ENCODE measurements around the gene PACRG. TPM values are rescaled to one million over a fixed set of nuclear protein-coding genes. Genes with fewer than 3 reads are reported as not detected.

Gene PACRG
- polyA plus RNA-seq, 5 donors, result 5.6 to 6.9 (median 6.4) TPM

GRCh38 chr6:162777091-162777490 lies 49.3 kb downstream of the PACRG start:
- DNase-seq, result no peak

- no peak for DNase-seq
These were observed 50.8 kb downstream of the PACRG start for GRCh38 chr6:162778603-162779002.

- DNase-seq, result no peak
These were observed 58.0 kb downstream of the PACRG start for GRCh38 chr6:162785632-162786242.

- DNase-seq, result no peak
These were observed 70.9 kb downstream of the PACRG start for GRCh38 chr6:162798546-162799266.

- no peak for DNase-seq
These were observed 86.7 kb downstream of the PACRG start for GRCh38 chr6:162814426-162814973.

- DNase-seq, result no peak
These were observed 89.4 kb downstream of the PACRG start for GRCh38 chr6:162817196-162817595.

- DNase-seq, result no peak
These were observed 91.5 kb downstream of the PACRG start for GRCh38 chr6:162819284-162819683.

- DNase-seq, result no peak
These were observed 93.3 kb downstream of the PACRG start for GRCh38 chr6:162821102-162821501.

GRCh38 chr6:162825597-162825996 lies 97.8 kb downstream of the PACRG start:
- no peak for DNase-seq

GRCh38 chr6:162829013-162829742 lies 101.4 kb downstream of the PACRG start:
- no peak for DNase-seq

- no peak for DNase-seq
These were observed 106.0 kb downstream of the PACRG start for GRCh38 chr6:162833776-162834175.

GRCh38 chr6:162845972-162846371 lies 118.2 kb downstream of the PACRG start:
- no peak for DNase-seq

- DNase-seq, result no peak
These were observed 118.9 kb downstream of the PACRG start for GRCh38 chr6:162846723-162847122.

- DNase-seq, result no peak
These were observed 121.5 kb downstream of the PACRG start for GRCh38 chr6:162849269-162849668.

- no peak for DNase-seq
These were observed 124.4 kb downstream of the PACRG start for GRCh38 chr6:162852192-162852591.

- DNase-seq, result no peak
These were observed 125.2 kb downstream of the PACRG start for GRCh38 chr6:162852840-162853577.

- no peak for DNase-seq
These were observed 126.5 kb downstream of the PACRG start for GRCh38 chr6:162854228-162854627.

GRCh38 chr6:162854734-162855191 lies 127.0 kb downstream of the PACRG start:
- DNase-seq, result no peak

- DNase-seq, result peak; percentile 67 to 72
These were observed 129.1 kb downstream of the PACRG start for GRCh38 chr6:162856885-162857284.

- no peak for DNase-seq
These were observed 129.6 kb downstream of the PACRG start for GRCh38 chr6:162857326-162857725.

- DNase-seq, result no peak
These were observed 134.7 kb downstream of the PACRG start for GRCh38 chr6:162862462-162862861.

- DNase-seq, result no peak
These were observed 135.2 kb downstream of the PACRG start for GRCh38 chr6:162862941-162863340.

Data from right lung (tissue), 5 donors.